GM19395 (cell line): ENCODE measurements around the gene TMEM217.
"Not testable (repeated sequence)": the region's sequence is repeated elsewhere in the genome, so short reads cannot be mapped to it uniquely, and the experiment has no call there.

ENCODE experiments used
- ATAC-seq: cut with Tn5 transposase; IDR thresholded peaks from one replicate; pipeline ENCODE4 v1.9.1; 2021; ENCODE audit warnings: mild to moderate bottlenecking, moderate library complexity; ENCODE audit not compliant: unreplicated experiment

Gene TMEM217

GRCh38 chr6:37187321-37188022 is 70.5 kb downstream of the TMEM217 start:
- ATAC-seq = no peak

DNA sequence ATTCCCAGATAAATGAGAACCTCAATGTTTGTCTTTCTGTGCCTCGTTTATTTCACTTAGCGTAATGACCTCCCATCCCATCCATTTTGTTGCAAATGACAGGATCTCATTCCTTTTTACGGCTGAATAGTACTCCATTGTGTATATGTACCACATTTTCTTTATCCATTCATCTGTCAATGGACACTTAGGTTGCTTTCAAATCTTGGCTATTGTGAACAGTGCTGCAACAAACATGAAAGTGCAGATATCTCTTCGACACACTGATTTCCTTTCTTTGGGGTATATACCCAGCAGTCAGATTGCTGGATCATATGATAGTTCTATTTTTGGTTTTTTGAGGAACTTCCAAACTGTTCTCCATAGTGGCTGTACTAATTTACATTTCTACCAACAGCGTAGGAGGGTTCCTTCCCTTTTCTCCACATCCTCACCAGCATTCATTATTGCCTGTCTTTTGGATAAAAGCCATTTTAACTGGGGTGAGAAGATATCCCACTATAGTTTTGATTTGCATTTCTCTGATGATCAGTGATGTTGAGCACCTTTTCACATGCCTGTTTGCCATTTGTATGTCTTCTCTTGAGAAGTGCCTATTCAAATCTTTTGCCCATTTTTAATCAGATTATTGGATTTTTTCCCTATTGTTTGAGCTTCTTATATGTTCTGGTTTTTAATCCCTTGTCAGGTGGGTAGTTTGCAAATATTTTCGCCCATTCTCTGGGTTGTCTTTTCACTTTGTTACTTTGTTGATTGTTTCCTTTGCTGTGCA is 71.8 kb downstream of the TMEM217 start:
- not testable (repeated sequence) for ATAC-seq

DNA sequence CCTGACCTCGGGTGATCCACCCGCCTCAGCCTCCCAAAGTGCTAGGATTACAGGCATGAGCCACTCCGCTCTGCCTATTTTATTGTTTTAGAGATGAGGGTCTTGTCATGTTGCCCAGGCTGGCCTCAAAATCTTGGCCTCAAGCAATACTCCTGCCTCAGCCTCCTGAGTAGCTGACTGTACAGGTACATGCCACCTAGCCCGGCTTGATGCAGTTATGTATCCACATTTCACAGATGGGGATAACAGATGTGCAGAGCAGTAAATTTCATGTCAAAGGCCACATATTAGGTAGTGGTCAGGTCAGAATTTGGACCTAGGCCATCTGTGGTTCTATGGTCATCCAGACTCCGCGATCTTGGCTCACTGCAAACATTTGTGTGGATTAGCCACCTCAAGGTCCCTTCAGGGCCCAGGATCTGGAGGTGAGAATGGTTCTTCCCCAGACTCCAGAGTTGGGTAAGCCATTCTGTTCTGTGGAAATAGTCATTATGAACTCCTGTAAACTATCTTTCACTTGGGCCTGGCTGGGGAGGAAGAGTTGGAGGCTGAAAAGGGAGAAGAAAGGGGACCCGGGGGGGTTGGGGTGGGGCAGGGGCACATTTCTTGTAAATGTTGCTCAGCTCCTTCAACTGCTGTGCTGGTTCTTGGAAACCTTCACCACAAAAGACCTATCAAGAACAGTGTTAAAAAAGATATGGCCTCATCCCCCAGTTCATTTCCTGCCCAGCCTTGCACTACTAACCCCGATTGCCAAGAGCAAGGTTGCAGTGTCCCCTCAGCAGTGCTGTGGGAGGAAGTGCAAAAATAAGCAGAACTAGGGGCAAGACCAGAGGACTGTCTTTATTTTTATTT is 75.0 kb downstream of the TMEM217 start:
- no peak for ATAC-seq

DNA sequence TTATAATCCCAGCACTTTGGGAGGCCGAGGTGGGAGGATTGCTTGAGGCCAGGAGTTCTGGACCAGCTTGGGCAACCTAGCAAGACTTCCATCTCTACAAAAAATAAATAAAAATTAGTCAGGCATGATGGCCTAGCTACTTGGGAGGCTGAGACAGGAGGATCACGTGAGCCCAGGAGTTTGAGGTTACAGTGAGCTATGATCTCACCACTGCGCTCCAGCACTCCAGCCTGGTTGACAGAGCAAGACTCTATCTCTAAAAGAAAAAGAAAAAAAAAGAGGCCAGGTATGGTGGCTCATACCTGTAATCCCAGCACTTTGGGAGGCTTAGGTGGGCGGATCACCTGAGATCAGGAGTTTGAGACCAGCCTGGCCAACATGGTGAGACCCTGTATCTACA is 77.3 kb downstream of the TMEM217 start:
- not testable (repeated sequence) for ATAC-seq

GRCh38 chr6:37180075-37180474 is 77.9 kb downstream of the TMEM217 start:
- ATAC-seq = no peak

DNA sequence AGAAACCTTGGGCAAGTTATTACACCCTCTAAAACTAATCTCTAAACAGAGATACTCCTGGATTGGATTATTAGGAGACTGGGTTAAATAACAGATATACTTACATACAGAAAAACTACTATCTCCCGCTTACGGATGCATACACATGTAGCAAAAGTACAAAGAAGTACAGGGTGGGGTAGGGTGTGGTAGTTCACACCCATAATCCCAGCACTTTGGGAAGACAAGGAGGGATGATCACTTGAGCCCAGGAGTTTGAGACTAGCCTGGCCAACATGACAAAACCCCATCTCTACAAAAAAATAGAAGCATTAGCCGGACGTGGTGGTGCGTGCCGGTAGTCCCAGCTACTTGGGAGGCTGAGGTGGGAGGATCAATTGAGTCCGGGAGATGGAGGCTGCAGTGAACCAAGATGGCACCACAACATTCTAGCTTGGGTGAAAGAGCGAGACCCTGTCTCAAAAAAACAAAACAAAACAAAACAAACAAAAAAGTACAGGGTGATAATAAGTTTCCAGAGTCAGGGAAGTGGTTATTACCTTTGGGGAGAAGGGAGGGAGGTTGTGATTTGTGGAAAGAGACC is 79.9 kb downstream of the TMEM217 start:
- ATAC-seq = no peak

DNA sequence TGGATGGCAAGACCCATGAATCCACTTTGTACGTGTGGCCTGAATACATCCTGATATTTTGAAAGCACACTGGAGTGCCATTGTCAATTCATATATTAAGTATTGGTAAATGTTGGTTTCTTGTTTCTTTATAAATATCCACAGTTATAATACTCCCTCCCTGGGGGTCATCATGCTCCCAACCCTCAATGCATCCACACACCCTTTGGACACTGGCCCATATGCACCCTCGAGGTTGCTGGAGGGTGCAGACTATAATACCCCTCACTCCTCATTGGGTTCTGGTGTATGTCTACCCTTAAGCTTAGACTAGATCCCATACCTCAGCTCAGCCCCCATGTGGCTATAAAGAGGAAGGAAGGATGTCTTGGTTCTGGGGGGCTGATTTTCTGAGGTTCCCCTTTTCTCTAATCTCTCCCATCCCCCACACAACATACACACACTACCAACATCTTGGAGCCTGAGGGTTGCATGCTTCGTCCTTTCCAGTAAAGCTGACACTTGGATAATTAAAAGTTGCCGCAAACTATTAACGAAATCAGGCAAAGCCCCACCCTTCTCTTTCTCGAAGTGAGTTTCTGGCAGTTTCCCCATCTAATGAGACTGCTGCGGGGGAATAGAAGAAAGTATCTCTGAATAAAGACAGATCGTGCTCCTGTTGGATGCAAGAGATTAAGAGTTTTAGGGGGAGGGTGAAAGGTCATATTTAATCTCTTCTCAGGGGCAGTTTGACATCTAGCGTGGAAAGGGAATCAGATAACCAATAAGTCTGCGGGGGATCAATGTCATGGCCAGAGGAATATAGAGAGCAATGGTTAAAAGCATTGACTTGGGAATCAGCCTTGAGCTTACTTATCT is 80.6 kb downstream of the TMEM217 start:
- ATAC-seq = no peak

- ATAC-seq = no peak
Observed at GRCh38 chr6:37176268-37177076, 81.5 kb downstream of the TMEM217 start.

GRCh38 chr6:37175332-37176267 is 82.3 kb downstream of the TMEM217 start:
- no peak for ATAC-seq

- ATAC-seq = no peak
Observed at GRCh38 chr6:37174515-37175331, 83.2 kb downstream of the TMEM217 start.

DNA sequence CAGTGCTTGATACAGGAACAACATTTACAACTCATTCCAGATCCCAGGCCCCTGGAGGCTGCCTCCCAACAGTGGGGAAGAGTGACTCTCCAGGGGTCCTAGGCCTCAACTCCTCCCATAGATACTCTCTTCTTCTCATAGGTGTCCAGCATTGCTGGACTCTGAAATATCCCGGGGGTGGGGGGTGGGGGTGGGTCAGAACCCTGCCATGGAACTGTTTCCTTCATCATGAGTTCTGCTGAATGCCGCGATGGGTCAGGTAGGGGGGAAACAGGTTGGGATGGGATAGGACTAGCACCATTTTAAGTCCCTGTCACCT is 83.8 kb downstream of the TMEM217 start:
- ATAC-seq = no peak

GRCh38 chr6:37173493-37174195 is 84.3 kb downstream of the TMEM217 start:
- no peak for ATAC-seq

DNA sequence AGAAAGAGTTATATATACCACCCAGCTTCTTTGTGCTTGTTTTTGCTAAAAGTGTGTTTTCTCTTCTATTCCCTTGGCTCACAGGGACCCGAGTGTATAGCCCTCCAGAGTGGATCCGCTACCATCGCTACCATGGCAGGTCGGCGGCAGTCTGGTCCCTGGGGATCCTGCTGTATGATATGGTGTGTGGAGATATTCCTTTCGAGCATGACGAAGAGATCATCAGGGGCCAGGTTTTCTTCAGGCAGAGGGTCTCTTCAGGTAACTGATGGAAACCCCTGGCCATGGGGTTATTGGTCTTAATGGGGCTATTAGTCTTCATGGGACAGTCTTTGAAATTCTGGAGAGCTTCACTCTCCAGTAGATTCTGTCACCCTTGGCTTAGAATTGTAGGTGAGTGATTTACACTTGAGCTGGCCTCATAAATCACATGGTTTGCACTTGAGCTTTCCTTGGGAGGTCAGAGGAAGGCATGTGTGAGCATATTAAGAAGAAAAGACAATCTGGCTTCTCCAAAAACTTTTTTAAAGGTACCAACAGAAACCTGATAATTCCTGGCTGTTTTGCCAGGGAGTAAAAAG is 84.9 kb downstream of the TMEM217 start:
- no peak for ATAC-seq

DNA sequence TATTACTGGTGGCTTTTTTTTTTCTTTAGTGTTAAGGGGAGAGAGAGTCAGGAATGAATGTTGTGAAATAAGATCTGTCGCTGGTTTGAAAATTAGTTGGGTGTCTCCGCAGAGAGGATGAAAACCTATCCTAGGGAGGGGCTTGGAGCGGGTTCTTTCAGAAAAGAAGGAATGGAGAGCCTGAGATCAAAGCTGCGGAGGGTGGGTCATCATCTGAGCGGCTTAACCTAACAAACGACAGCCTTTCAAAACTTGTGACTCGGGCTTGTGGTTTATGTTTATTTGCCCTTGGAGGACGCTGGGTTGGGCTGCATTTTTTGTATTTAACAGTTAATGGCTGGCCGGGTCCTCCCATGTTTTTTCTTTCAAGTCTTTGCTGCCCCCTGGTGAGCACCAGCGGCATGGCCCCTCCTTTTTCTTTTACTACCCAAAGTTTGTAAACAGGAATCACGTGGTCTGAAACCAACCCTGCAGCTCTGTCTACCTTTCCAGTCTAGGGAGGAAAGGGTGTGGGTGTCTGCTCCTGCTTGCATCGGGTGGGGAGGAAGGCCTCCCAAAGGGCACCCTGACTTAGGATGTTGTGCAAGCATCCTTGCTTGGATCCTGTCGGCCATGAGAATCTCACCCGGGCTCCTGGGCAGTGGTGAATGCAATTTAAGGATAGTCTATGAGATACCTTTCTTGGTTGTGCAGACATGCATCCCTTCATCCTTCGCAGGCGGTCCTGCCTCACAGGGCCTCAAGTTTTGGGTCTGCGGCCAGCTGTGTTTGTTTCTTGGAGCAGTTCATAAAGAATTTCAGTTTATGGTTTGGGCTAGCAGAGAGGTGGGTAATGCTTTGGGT is 85.8 kb downstream of the TMEM217 start:
- ATAC-seq = no peak

GRCh38 chr6:37171201-37171969 is 86.6 kb downstream of the TMEM217 start:
- no peak for ATAC-seq
